ENCODE results near the gene CDH12. TPM values are rescaled to one million over a fixed set of nuclear protein-coding genes. Genes with fewer than 3 reads are reported as not detected.

The CDH12 gene
- total RNA-seq, 1 donor from 2014 or later, result not detected

- no peaks in the 10 kb centered on the region for H3K4me1 ChIP-seq (ENCODE audit: insufficient read depth, low read length)
- H3K4me1 Mint-ChIP-seq (ENCODE audit: low read depth, unreplicated experiment), result peaks cover 3% of the 10 kb centered on the region
- no peak overlapping the region for H3K4me3 Mint-ChIP-seq (ENCODE audit: unreplicated experiment)
- H3K27ac Mint-ChIP-seq (ENCODE audit: unreplicated experiment), result no peak overlapping the region
- DNase-seq (ENCODE audit: low read depth) (no peak), FAIRE-seq (no peak)
- no peak overlapping the region for H3K27ac ChIP-seq (ENCODE audit: low read depth, low read length)
- TF ChIP-seq EZH2 (IDR thresholded peaks at IDR 0.05; ENCODE audit: insufficient read depth, low read length) (no peak), CTCF (IDR thresholded peaks at IDR 0.05; ENCODE audit: insufficient read depth, low read depth, low read length) (no peak)
- H3K9me3 Mint-ChIP-seq (ENCODE audit: unreplicated experiment), result no peaks in the 10 kb centered on the region
- H3K4me3 ChIP-seq (ENCODE audit: insufficient read depth, low read depth, low read length), result no peak overlapping the region
- H3K9ac ChIP-seq (ENCODE audit: low read length), result no peak overlapping the region
- H2AFZ ChIP-seq (ENCODE audit: low read depth, low read length), result no peak overlapping the region
- H3K36me3 Mint-ChIP-seq (ENCODE audit: low read depth, unreplicated experiment), result no peaks in the 10 kb centered on the region
- H3K36me3 ChIP-seq (ENCODE audit: insufficient read depth, low read length), result no peaks in the 10 kb centered on the region
- H3K79me2 ChIP-seq (ENCODE audit: insufficient read depth, low read length), result no peaks in the 10 kb centered on the region
- H3K9me3 ChIP-seq (ENCODE audit: insufficient read depth, low read depth, low read length), result no peaks in the 10 kb centered on the region
- no peaks in the 10 kb centered on the region for H4K20me1 ChIP-seq (ENCODE audit: insufficient read depth, low read length)
- H3K4me2 ChIP-seq (ENCODE audit: low read length), result no peak overlapping the region
- no peaks in the 10 kb centered on the region for H3K27me3 ChIP-seq (ENCODE audit: insufficient read depth, low read length)
- peaks cover 15% of the 10 kb centered on the region for H3K27me3 Mint-ChIP-seq (ENCODE audit: low read depth, unreplicated experiment)
Observed at GRCh38 chr5:22855824-22856223, 2.7 kb upstream of the CDH12 start.

- peaks cover 3% of the 10 kb centered on the region for H3K4me1 Mint-ChIP-seq (ENCODE audit: low read depth, unreplicated experiment)
- H3K9me3 ChIP-seq (ENCODE audit: insufficient read depth, low read depth, low read length), result no peaks in the 10 kb centered on the region
Observed at GRCh38 chr5:22850981-22851380, 2.2 kb downstream of the CDH12 start.

More at GRCh38 chr5:22850981-22851380, 2.2 kb downstream of the CDH12 start:
- H3K27ac Mint-ChIP-seq (ENCODE audit: unreplicated experiment), result no peak overlapping the region
- Histone ChIP-seq H3K9ac (ENCODE audit: low read length) (no peak overlapping the region), H2AFZ (ENCODE audit: low read depth, low read length) (no peak overlapping the region), H3K27me3 (ENCODE audit: insufficient read depth, low read length) (no peaks in the 10 kb centered on the region), H3K36me3 (ENCODE audit: insufficient read depth, low read length) (no peaks in the 10 kb centered on the region), H4K20me1 (ENCODE audit: insufficient read depth, low read length) (no peaks in the 10 kb centered on the region), H3K4me2 (ENCODE audit: low read length) (no peak overlapping the region), H3K4me1 (ENCODE audit: insufficient read depth, low read length) (no peaks in the 10 kb centered on the region), H3K27ac (ENCODE audit: low read depth, low read length) (no peak overlapping the region), H3K79me2 (ENCODE audit: insufficient read depth, low read length) (no peaks in the 10 kb centered on the region), H3K4me3 (ENCODE audit: insufficient read depth, low read depth, low read length) (no peak overlapping the region)
- peaks cover 15% of the 10 kb centered on the region for H3K27me3 Mint-ChIP-seq (ENCODE audit: low read depth, unreplicated experiment)
- TF ChIP-seq EZH2 (IDR thresholded peaks at IDR 0.05; ENCODE audit: insufficient read depth, low read length) (no peak), CTCF (IDR thresholded peaks at IDR 0.05; ENCODE audit: insufficient read depth, low read depth, low read length) (no peak)
- H3K36me3 Mint-ChIP-seq (ENCODE audit: low read depth, unreplicated experiment), result no peaks in the 10 kb centered on the region
- H3K9me3 Mint-ChIP-seq (ENCODE audit: unreplicated experiment), result no peaks in the 10 kb centered on the region
- FAIRE-seq (no peak), DNase-seq (ENCODE audit: low read depth) (no peak)
- H3K4me3 Mint-ChIP-seq (ENCODE audit: unreplicated experiment), result no peak overlapping the region
